NCI-H526 (cell line): ENCODE data around the gene TBX5.
"Not testable (repeated sequence)": the region's sequence is repeated elsewhere in the genome, so short reads cannot be mapped to it uniquely, and the experiment has no call there.

Experiments used
- DNase-seq, 2 experiments: peaks; one replicate each; lab custom pipeline; 2025; lab: John Stamatoyannopoulos, UW

Gene TBX5

DNA sequence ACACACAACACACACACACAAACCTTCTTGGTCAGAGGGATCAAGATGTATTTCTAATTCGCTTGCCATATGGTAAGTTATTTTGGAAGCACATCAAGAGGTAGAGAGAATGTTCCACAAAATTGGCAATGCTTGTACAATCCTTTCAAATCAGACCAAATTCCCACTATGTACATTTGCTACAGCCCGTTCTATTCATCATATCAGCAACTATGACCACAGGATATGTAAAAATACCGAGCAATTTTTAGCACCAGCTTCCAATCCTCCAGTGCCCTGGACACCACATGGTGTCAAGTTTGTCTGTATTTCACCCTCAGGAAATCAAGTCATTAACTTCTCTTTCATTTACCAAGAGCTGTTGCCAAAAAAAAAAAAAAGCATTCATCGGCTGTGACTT lies 21.2 kb downstream of the TBX5 start:
- DNase-seq = no peak

DNA sequence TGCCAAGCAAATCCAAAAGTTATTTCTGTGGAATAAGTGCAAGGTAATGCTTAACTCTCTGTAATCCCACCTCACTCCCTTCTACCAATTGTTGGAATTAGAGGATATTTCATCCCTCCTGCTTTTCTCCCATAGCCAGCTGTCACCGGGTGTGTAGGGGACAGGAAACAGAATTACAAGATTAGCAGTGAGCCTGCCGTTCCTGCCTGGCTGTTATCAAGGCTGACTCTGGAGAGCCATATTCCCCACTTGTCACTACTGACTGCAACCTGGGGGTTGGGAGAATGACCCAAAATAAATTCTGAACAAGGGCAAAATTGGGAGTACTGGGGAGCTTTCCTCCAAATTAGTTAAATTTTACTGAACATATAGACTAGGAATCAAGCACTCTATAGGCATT lies 24.8 kb downstream of the TBX5 start:
- DNase-seq = no peak

DNA sequence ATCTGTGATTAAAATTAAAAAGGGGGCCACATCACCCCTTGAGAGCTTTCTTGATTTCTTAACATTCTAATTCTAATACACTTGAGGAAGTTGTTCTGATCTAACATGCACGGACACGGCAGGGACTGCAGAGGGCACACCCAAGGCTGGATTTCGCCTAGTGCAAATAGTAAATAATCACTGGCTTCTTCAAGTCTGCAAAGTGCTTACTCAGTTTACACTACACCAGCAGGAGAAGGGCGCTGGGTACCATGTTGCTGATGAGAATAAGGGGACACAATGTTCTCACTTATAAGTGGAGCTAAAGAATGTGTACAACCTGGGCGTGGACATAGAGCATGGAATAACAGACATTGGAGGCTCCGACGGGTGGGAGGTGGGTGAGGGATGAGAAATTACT lies 34.2 kb downstream of the TBX5 start:
- no peak for DNase-seq

DNA sequence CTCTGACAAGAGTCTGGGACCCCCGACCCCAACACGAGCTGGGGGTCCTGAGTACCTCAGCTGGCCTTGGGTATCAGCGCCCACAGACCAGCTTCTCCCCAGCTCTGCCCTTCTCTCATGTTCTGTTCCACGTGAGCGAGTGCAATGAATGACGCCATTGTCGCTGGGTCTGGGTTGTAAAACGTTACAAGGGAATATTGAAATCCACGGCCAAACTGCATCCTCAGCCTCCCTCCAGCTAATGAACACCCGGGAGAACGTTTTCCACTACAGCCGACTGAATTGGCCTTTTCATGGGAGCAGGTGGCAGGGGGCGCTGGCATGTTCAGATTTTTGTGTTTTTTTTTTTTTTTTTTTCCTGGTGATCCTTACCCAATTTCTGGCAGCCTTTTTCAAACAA lies 34.7 kb downstream of the TBX5 start:
- DNase-seq = peak in 1 of 2 experiments; percentile 49

DNA sequence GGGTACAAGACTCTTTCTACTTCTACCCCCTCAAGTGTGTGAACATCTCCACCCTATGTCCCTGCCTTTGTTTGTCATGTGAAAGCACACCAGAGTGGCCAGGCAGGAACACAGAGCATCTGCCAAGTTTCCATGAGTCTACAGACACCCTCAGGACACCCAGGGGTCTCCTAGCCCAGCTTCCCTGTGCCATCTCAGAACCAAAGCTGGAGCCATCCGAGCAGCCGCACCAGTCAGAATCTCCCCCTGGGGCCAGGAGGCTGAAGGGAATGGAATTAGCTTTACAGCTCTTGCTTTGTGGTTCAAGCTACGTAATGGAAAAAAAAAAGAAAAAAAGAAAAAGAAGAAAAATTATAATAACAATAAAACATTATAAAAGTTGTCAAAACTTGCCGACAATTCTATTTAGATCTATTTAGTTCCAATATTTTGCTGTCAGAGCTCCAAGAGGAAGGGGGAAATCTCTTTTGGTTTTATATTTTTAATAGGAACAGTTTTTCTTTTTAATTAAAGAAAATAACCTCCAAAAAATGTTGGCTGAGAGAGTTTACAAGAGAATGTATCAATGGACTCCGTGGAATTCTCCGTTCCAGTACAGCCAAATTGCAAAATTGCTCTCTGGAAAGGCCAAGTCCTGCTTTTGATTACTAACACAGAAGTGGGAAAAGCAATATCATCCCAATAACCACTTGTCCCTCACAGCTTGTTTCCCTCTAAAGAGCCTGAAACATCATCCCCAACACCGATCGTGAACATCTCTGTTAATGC lies 37.1 kb downstream of the TBX5 start:
- DNase-seq = no peak

DNA sequence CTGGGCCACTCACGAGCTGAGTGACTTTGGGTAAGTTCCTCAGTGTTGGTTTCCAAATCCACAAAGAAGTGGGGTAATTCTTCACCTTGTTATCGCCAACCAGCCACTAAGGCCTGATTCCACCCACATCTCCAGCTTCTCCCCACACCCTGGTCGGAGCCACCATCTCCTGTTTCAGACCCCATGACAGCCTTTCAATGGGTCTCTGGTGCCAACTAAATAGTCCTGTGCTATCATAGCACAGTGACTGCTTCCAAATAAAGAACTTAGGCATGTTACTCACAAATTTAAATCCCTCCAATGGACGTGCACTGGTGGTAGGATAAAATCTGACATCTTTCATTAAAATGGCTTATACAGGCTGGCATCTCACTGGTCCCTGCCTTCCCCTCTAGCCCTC lies 44.0 kb downstream of the TBX5 start:
- no peak for DNase-seq

DNA sequence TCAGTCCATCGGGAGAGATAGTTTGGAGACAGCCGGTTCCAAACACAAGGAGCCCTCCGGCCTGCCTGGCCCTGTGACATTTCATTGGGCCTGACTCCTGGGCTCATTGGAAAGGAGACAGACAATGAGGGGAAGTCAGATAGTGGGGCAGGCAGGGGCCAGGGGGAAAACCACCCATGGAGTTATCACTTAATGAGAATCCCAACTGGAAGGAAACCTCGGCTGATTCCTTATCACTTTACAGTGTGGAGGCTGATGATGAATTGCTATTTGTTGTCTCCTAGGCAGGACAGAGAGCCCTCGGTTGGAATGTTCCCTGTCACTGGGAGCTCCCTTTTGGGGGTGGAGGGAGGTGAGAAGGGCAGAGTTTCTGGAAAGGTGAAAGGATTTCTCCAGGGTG lies 44.4 kb downstream of the TBX5 start:
- no peak for DNase-seq

DNA sequence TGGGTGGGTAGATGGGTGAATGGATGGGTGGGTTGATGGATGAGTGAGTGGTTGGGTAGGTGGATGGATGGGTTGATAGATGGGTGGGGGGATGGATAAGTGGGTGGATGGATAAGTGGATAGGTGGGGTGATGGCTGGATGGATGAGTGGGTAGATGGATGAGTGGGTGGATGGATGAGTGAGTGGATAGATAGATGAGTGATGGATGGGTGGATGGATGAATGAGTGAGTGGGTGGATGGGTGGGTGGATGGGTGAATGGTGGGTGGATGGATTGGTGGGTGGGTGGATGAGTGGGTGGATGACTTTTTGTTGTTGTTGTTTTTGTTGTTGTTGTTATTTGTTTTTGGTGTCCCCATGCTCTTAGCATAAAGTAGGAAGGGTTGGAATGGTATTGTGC lies 45.5 kb downstream of the TBX5 start:
- no peak for DNase-seq

DNA sequence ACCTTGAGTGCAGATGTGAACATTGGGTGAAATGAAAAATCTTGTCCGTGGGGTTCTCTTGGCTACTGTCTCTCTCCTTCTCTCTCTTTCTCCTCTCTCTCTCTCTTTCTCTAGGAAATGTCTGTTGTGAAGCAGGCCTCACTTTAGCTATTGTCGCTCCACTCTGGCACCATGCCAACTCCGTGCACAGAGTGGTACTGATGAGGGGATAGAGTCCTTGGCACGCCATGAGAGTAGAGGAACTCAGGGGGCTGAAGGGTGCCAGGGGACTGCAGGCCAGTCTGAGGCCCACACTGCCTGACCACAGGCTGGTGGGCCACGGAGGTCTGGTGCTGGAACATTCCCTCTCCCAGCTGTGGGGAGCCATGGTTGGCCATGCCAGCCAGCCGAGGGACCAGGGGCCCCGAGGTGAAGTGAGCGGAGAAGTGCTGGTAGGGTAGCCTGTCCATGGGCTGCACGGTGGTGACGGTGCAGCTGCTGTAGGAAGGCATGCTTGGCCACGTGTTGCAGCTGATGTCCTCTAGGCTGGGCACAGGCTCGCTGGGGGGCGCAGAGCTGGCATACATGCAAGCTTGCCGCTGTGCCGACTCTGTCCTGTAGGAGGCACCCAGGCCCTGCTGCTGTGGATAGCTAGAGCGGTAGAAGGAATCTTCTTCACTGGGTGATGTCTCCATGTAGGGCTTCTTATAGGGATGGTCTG lies 50.4 kb downstream of the TBX5 start:
- DNase-seq = peak in 1 of 2 experiments; percentile 56

DNA sequence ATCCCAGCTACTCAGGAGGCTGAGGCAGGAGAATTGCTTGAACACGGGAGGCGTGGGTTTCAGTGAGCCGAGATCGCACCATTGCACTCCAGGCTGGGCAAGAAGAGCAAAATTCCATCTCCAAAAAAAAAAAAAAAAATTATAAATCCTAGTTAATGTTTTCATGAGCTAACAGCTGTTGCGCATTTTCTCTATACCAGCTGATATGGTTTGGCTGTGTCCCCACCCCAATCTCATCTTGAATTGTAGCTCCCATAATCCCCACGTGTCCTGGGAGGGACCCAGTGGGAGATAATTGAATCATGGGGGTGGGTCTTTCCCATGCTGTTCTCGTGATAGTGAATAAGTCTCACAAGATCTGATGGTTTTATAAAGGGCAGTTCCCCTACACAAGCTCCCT lies 56.7 kb downstream of the TBX5 start:
- DNase-seq = not testable (repeated sequence)

DNA sequence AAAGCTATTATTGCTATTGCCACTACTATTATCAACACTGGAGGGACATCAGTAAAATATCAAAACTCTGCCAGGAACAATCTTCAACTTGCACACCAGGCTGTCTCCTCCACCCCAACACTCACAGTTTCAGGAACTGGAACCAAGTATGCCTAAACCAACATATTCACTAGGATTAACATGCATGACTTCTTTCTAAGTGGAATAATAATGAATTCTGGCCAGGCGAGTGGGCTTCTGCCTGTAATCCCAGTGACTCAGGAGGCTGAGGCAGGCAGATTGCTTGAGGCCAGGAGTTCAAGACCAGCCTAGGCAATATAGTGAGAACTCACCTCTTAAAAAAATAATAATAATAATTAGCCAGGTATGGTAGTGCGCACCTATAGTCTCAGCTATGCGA lies 58.1 kb downstream of the TBX5 start:
- no peak for DNase-seq

DNA sequence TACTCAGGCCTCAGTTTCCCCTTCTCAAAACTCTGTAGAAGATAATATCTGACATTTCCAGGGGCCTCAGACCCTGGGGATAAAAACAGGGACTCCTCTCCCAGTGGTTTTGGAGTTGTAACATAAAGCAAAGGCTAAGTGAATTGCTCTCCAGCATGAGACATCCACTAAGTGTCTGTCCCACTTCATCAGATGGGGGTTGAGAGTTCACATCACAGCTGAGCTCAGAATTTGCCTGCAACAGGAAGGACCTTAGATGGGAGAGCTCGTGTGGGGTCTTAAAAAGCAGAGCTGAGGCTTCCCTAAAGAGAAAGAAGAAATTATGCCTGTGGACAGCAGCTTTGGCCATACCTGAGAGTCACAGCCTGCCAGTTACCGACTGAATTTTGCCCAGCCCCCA lies 61.1 kb downstream of the TBX5 start:
- DNase-seq = no peak

DNA sequence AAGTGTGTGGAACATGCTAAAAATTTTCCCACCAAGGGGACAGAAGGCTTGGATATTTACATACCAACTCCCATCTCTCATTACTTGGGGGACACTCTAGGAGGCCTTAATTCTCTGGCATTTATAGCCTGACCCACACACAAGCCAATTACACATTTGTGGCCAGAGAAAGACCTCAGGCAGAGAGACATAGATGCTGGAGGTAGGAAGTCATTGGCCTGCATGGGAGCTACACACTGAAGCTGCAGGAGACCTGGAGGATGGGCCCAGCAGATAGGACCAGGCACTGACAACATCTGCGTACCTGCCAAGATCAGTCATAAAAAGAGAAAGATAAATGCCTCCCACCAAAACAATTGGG lies 61.7 kb downstream of the TBX5 start:
- no peak for DNase-seq

DNA sequence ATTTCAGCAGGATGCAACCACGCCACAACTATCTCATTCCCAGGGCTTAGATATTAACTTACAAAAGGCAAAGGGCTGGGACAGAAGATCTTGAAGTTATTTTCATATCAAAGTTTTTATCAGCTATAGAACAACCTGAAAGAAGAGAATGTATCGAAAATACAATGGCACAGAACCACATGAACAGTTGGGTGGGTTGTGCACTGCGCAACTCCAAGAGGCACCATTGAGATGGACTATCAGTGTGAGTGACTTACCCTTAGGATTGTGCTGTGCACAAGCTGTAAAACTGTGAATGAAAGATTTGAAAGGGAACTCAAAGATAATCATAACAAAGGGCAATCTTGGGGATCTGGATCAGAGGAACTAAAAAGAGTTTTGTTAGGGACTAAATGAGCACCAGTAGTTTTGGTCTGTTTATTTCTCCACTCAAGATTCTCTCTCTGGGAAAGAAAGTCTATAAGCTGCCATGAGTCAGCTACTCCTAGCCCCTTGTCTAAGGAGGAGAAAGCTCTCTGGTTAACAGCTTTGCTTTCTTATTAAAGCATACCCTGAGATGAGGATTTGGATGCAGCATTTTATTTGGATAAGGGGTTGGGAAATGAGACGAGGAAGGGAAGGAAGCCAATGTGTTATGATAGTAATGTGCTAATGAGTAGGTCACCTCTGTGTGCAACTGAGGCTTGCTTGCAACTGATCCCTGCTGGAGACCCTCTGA lies 62.2 kb downstream of the TBX5 start:
- DNase-seq = no peak

DNA sequence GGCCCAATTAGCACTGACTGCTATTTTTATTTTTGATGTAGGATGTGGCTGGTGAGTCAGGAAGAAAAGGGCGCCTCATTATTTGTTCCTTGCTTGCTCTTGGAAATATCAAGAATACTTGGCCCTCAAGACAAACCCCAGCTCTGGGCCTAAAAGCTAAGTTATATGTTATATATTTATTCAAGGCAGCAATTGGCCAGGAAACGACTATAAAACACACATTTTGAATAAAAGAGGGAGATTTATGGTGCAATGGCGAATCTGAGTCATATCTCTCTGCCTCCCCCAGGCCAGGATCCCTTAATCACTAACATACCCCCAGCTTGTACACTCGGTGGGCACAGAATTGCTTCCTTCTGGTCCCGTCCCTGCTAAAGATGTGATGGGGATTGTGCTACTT lies 63.3 kb downstream of the TBX5 start:
- no peak for DNase-seq

DNA sequence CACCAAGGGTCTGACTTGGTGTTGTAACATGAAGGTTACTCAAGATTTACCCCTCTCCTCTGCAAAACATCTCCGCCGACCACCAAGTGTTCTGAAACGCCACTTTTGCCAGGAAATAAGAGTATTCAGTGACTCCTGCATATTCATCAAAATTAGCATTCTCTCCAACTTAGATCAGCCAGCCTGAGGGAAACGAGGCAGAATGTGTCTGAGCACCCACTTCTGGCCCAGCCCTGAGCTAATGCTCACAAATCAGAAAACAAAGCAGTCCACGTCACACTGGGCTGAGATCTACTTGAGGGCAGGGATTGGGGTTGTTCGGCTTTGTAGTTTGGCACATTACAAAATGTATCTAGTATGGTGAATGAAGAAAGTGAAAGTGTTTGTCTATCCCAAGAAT lies 64.3 kb downstream of the TBX5 start:
- DNase-seq = no peak

DNA sequence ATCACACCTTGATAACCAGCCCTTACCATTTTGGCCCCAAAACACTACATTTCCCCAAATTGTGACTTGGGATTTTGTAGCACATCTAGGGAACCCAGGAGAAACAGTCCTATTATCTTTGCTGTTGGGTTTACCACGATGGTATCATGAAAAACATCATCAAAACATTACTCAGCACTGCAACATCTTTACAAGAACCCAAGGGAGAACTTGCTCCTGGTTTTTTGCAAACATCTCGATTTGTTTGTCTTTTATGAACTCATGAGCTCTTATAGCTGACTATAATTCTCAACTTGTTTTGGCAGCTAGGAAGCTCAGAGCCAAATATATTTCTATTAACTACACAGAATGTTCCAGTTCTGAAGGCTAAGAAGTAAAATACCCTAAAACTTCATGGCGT lies 65.7 kb downstream of the TBX5 start:
- no peak for DNase-seq

DNA sequence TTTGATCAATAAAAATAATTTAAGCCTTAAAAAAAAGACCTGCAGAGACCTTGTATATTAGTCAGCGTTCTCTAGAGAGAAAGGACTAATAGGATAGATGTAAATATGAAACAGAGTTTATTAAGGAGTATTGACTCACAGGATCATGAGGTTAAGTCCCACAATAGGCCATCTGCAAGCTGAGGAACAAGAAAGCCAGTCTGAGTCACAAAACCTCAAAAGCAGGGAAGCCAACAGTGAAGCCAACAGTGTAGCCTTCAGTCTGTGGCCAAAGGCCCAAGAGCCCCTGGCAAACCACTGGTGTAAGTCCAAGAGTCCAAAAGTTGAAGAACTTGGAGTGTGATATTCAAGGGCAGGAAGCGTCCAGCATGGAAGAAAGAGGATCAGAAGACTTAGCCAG lies 66.3 kb downstream of the TBX5 start:
- DNase-seq = no peak

DNA sequence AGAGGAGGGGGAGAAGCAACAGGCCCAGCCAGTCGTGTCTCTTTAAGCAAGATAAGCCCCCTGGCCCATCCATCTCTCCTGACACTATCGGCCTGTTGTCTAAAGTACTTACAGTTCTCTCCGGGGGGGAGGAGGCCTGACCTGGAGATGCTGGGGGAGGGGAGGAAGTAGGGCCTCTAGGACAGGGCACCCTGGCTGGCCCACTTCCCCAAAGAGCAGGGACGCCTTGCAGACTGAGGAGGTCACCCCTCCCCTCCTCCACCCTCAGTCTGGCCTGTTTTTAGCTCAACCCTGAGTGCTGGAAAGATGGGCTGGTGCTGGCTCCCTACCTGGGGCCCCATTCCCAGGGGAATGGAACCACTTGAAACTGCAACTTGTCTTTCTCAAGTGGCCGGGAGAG lies 70.3 kb downstream of the TBX5 start:
- no peak for DNase-seq

DNA sequence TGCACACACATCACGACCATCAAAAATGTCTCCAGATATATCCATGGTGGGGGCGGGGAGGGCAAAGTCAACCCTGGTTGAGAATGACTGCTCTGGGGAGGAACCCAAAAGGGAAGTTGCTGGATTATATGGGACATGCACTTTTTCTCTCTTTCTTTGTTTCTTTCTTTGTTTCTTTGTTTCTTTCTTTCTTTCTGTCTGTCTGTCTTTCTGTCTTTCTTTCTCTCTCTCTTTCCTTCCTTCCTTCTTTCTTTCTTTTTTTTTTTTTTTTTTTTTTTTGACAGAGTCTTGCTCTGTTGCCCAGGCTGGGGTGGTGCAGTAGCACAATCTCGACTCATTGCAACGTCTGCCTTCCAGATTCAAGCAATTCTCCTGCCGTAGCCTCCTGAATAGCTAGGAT lies 71.5 kb downstream of the TBX5 start:
- no peak for DNase-seq

DNA sequence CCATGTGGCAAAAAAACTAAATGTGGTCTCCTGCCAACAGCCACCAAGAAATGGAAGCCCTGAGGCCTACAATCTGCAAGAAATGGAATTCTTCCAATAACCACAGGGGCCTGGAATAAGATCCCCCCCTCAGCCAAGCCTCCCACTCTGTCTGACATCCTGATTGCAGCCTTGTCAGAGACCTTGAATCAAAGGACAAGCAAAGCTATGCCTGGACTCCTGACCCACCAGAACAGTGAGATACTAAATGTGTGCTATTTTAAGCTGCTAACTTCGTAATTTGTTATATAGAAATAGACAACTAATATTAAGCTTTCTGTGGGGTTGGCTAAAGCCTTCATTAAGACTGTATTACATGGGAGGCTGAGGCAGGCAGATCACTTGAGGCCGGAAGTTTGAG lies 77.7 kb downstream of the TBX5 start:
- DNase-seq = no peak

DNA sequence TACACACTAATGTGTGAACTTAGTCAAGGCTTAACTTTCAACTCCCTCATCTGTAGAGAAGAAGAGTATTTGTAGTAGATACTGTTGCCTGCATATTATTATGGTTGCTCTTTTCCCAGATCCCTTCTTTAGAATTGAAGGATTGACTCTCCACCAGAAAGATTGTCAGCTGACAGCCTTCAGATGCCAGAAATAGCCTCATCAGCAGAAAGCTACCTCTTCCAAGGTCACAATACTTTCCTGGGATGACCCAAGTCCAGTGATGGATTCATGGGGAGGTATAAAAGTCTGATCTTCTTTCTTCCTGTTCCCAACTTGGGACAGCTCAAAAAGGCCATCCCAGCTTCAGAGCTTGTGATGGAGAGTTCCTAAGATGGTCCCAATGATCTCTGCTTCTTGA lies 78.2 kb downstream of the TBX5 start:
- no peak for DNase-seq

DNA sequence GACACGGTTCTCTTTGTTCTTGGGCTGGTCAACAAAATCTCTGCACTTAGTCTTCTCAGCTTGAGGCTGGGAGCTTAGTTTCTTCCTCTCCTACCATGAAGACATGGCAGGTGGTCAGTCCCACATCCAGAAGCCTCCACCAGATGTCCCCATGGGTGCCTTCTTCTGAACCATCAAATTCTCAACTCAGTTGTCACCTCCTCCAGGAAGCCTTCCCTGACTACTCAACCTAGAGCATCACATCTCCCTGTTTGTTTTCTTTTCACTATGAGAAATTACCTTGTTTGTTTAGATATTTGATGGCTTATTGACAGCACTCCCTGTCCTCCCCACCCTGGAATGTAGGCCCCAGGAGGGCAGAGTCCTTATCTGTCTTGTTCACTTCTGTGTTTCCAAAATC lies 84.4 kb downstream of the TBX5 start:
- DNase-seq = no peak
